Suprapubic skin (tissue), 4 donors: ENCODE measurements around the gene TET1.

ENCODE experiments used
- CTCF ChIP-seq, 2 donors: fragments of 200-600 bp in 1 of 2; fragments of 450-650 bp in 1 of 2; sonication (generic) in 1 of 2; IDR thresholded peaks; one replicate each; pipeline ENCODE4 v1.5.1; 2016 to 2019; ENCODE audit warnings: antibody characterized with exemption in 2 of 2, mild to moderate bottlenecking in 1 of 2, moderate library complexity in 1 of 2
- EP300 ChIP-seq: sonication (generic); formaldehyde crosslinking; IDR thresholded peaks from one replicate; pipeline ENCODE4 v1.6.1; 2017; ENCODE audit warnings: antibody characterized with exemption
- POLR2A ChIP-seq, 2 donors: fragments of 450-650 bp; IDR thresholded peaks; one replicate each; pipeline ENCODE4 v1.6.1; 2017; ENCODE audit warnings: antibody characterized with exemption in 2 of 2, mild to moderate bottlenecking in 2 of 2, moderate library complexity in 2 of 2
- POLR2AphosphoS5 ChIP-seq, 3 donors: sonication (generic); formaldehyde crosslinking; IDR thresholded peaks; one replicate each; pipeline ENCODE4 v1.6.1; 2017; ENCODE audit warnings: antibody characterized with exemption in 3 of 3

GRCh38 chr10:68578974-68579373, 18.8 kb downstream of the TET1 start:
- TF ChIP-seq CTCF (IDR thresholded peaks at IDR 0.05) (no peak), POLR2AphosphoS5 (IDR thresholded peaks at IDR 0.05) (no peak), EP300 (no peak), POLR2A (IDR thresholded peaks at IDR 0.05) (no peak)
